Dedifferentiated amniotic fluid mesenchymal stem cell (primary cell): ENCODE results near the gene RUBCN.

Experiments used
- DNase-seq: peaks from one replicate; pipeline ENCODE4 v3.0.0-alpha.2; 2016; ENCODE audit errors: extremely low spot score

The RUBCN gene

DNA sequence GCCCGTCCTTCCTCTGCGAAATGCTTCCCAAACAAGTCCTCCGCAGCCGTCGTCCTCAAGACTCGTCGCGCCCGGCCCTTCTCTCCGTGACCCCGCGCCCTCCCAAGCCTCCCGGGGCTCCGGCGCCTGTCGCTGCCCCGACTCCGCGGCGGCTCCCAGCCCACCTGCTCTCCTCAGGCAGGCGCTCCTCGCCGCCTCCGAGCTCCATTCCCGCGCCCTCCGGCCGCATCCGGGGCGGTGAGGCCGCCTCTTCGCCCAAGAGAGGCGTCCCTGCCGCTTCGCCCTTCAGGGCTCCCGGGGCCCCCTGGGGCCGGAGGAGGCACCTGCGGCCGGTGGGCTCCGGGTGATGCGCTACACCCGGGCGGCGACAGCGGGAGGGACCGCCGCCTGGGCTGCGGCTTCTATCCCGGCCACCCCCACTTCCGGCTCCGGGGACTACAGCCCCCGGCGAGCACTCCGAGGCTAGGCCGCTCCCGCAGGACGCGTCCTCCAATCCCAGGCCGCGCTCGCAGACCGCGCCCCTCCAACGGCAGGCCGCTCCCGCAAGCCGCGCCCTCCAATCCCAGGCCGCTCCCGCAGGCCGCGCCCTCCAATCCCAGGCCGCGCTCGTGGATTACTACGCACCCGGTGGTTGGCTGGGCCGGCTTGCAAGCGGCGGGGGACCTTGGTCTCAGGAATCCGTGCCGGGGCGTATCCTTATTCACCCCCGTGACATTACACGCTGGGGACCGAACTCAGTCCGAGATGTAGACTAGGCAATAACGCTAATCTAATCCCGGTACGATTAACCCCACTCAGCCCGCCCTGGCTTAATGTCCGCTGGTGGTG lies at the start of gene RUBCN:
Gene RUBCN, minus strand, starts transcription at position 414 of the 828 bp plus-strand sequence. Its CDS starts 185 bp downstream, at position 229.
- peak; percentile 95 for DNase-seq

- DNase-seq, result no peak
Observed at GRCh38 chr3:197784019-197784585, 47.4 kb upstream of the RUBCN start.

GRCh38 chr3:197782230-197782629 lies 45.5 kb upstream of the RUBCN start:
- DNase-seq, result no peak

DNA sequence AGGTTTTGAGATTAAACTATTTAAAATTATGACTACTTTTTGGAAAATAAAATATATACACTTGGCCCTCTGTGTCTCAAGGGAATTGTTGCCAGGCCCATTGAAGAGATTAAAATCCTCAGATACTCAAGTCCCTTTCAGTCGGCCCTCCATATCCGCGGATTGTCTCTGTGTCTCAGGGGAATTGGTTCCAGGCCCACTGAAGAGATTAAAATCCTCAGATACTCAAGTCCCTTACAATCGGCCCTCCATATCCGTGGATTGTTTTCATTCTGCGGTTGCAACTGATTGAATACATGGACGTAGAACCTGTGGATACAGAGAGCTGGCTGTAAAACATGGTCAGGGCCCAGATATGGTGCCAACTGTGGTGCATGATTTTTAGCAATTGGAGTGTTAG lies 38.6 kb upstream of the RUBCN start:
- no peak for DNase-seq

DNA sequence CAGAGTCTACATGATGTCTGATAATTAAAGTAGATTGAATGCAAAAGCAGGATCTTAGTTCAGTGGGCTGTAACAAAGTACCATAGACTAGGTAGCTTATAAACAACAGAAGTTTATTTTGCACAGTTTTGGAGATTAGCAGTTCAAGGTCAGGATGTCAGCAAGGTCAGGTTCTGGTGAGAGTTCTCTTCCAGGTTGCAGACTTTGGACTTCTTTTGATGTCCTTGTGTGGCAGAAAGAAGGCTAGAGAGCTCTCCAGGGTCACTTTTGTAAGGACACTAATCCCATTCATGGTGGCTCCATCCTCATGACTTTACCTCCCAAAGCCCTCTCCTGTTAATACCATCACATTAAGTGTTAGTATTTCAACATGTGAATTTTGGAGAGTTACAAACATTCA lies 25.1 kb upstream of the RUBCN start:
- DNase-seq, result no peak

DNA sequence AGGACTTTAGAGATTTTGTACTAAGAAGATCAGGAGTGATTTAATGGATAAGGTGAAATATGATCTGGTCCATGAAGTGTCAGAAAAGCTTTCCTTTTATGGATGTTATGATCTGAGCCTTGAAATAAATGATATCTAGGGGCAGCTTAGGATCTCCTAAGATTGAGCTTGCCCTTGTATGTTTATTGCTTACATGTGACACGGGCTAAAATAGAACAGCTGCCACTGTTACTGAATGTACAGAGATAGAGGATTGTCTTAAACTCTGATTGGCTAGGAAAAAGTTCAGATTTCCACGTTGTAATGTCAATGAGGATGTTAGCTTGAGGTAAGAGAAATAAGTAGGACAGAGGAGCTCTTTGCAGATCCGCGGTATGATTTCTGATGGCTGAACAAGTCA lies 21.8 kb upstream of the RUBCN start:
- no peak for DNase-seq

DNA sequence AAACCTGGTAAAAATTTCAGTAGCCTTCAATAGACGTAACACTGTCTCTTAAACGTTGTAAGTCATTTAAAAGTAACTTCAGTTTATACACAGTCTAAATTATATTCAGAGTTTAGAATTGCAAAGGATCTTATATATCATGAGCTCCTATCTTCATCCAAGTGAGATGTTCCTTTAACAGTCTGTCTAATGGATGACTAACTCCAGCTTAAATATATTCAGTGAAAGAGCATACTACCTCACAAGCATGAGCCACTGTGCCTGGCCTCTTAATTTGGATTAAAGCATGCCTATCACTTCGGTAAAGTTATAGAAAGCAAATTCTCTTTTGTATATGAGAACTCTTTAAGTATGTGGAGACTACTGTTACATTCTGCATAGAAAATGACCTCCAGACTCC lies 20.0 kb upstream of the RUBCN start:
- DNase-seq, result no peak

- no peak for DNase-seq
Observed at GRCh38 chr3:197753263-197753662, 16.6 kb upstream of the RUBCN start.

GRCh38 chr3:197752107-197752506 lies 15.4 kb upstream of the RUBCN start:
- no peak for DNase-seq

DNA sequence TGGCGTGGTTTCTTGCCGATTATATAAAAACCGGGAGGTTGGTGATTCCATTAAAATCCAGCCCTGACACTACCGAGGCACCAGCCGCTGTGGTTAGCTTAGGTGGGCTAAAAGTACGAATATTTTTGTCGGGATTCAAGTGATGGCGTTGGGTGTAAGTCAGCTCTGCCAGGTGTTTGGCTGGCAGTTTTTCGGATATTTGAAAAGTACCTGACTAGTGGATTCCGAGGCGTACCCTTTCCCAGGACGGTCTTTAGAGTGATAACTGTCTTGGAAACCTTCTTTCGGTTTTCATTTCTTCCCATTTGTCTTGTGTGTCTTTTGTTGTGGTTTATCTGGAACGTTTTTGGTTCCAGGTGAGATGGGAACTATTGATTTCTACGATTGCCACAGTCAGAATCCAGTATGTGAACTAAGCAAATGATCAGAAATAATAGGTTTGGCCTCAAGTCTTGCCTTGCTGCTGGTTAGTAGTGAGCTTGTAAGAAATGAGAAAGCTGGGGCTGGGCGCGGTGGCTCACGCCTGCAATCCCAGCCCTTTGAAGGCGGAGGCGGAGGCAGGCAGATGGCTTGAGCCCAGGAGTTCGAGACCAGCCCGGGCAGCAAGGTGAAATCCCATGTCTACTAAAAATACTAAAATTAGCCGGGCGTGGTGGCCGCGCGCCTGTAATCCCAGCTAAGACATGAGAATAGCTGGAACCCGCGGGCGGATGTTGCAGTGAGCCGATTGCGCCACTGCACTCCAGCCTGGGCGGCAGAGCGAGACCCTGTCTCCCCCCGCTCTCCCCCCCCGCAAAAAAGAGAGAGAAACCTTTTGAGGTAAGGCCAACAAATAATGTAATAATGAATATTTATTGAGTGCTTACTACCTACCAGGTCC lies 14.4 kb upstream of the RUBCN start:
- DNase-seq, result no peak

DNA sequence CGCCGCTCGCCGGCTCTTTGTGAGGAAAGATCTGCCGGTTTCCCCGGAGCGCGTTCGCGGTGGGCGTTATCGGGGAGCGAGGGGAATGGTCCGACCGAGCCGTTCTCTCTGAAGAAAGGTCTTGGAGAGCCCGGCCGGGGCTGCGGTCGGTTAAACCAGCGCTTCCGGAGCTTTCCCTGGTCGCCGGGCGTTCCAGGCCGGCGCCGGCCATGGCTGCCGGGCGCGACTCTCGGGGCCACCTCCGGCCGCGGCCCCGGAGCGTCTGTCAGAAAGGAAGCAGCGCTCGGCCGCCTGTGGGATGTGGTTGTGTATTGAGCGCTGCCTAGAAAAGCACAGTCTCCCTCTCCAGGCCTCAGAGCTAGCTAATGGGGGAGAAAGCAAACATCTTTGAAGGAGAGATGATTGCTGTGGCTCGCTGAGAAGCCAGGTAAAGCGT lies 13.7 kb upstream of the RUBCN start:
- peak; percentile 62 for DNase-seq

GRCh38 chr3:197749601-197750395 lies 13.1 kb upstream of the RUBCN start, which contains the start of gene FYTTD1:
Gene FYTTD1, plus strand, starts transcription at chr3:197749883. Its CDS starts 89 bp downstream, at chr3:197749972.
- DNase-seq, result peak; percentile 85

DNA sequence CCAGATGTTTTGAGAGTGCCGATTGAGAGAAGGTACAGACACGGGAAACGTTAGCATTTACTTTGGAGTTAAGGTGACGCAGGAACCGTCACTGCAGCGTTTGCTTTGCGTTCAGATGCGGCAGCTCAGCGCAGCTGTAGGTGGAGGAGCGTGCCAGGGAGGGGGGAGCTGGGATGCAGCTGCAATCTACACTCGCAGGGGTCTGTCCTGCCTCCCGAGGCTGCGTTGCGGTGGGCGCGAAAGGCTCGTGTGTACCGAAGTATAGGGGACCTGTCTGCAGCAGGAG lies 12.6 kb upstream of the RUBCN start:
- DNase-seq, result peak; percentile 31

DNA sequence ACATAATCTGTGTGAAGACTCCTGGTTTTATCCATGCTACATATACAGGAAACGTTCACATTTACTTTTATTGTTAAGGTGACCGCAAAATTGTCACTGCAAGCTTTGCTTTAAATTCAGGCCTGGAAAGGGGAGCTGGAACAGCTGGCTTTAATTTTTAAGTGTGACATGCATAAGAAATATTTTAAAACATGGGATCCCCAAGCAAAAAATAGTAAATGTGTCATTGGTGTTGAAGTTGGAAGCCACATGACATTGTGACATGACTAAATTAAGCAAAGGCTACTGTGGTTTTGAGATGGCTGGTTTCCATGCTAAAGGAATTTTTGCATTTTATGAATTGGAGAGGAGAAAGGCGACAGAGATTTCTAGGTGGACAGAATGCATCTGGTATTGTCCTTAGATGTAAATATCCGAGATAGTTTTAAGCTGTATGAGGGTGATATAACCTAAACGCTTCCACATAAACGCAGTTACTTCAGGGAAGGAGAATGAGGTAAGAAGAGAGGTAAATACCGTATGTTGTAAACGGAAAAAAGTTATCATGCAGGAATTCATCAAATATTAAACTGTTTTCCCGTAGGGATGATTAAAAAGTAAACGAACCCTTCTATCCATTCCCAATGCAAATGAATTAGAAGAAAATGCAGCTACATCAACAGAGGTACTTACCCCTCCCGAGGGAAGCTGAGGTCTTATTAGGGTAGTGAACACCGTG lies 12.1 kb upstream of the RUBCN start:
- DNase-seq, result peak; percentile 50

- no peak for DNase-seq
Observed at GRCh38 chr3:197746801-197747237, 10.1 kb upstream of the RUBCN start.

GRCh38 chr3:197746209-197746608 lies 9.5 kb upstream of the RUBCN start:
- no peak for DNase-seq

DNA sequence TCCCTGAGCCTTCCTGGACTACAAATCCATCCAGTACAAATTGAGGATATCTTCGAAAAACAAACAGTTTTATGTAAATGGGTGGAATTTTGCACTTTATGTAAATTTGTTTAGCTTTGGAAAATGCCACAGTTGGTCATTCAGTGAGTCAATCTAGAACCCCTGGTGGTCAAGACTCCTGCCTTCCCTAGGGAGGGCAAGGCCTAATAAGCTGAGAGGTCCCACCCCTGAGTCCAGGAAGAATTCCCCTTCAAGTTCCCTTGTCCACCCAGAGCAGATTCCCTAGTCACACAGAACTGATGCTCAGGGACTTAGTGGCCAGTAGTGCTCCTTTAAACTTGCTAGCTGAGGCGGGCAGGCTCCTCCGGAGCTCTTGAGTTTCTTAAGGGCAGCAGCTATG lies 6.1 kb upstream of the RUBCN start:
- DNase-seq, result no peak

- DNase-seq, result no peak
Observed at GRCh38 chr3:197737749-197738462, 1.2 kb upstream of the RUBCN start.

GRCh38 chr3:197737319-197737649 lies 580 bp upstream of the RUBCN start:
- DNase-seq, result no peak

DNA sequence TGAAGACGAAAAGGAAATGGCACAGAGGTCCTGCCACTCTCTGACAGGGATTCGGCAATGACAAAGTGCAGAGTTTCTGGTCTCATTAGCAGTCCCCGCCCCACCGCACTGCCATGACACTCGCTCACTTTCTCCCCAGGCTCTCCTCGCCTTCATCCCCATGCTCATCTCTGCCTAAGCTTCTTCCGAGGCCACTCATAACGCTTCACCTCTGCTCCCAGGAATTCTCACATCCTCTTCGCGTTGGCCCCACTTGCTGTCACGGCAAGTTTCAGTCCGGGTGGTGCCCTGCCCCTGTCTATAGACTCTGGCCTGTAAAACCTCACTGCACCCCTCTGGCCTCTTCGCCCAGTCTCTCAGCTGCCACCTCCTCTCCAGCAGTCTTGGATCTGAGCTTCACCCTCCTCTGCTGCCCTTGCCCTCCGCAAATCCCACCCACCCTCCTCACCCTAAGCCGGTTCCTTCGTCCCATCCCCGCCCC lies 654 bp downstream of the RUBCN start:
- no peak for DNase-seq
